Measurements from ENCODE around the gene MARK1.

MARK1 gene

GRCh38 chr1:220527908-220528678 is at the start of gene MARK1:
Gene MARK1, plus strand, starts transcription at chr1:220528136. Its CDS starts 687 bp downstream, at chr1:220528823.
- DNase-seq, result peak; percentile 1

- no peak for DNase-seq
Observed at GRCh38 chr1:220483700-220484099, 44.2 kb upstream of the MARK1 start.

- DNase-seq, result no peak
Observed at GRCh38 chr1:220484135-220484534, 43.8 kb upstream of the MARK1 start.

- no peak for DNase-seq
Observed at GRCh38 chr1:220485131-220485530, 42.8 kb upstream of the MARK1 start.

- no peak for DNase-seq
Observed at GRCh38 chr1:220485791-220486190, 42.1 kb upstream of the MARK1 start.

GRCh38 chr1:220487297-220487820 is 40.6 kb upstream of the MARK1 start:
- peak; percentile 57 for DNase-seq

GRCh38 chr1:220491891-220492290 is 36.0 kb upstream of the MARK1 start:
- no peak for DNase-seq

GRCh38 chr1:220497220-220497947 is 30.6 kb upstream of the MARK1 start:
- no peak for DNase-seq

GRCh38 chr1:220498188-220498587 is 29.7 kb upstream of the MARK1 start:
- no peak for DNase-seq

GRCh38 chr1:220500372-220500771 is 27.6 kb upstream of the MARK1 start:
- DNase-seq, result no peak

- no peak for DNase-seq
Observed at GRCh38 chr1:220504329-220504728, 23.6 kb upstream of the MARK1 start.

- no peak for DNase-seq
Observed at GRCh38 chr1:220507085-220507484, 20.9 kb upstream of the MARK1 start.

- no peak for DNase-seq
Observed at GRCh38 chr1:220511179-220511578, 16.8 kb upstream of the MARK1 start.

GRCh38 chr1:220511785-220512184 is 16.2 kb upstream of the MARK1 start:
- no peak for DNase-seq

GRCh38 chr1:220513834-220514233 is 14.1 kb upstream of the MARK1 start:
- no peak for DNase-seq

GRCh38 chr1:220514256-220514655 is 13.7 kb upstream of the MARK1 start:
- DNase-seq, result no peak

GRCh38 chr1:220516014-220516721 is 11.8 kb upstream of the MARK1 start:
- no peak for DNase-seq

- no peak for DNase-seq
Observed at GRCh38 chr1:220516722-220517042, 11.3 kb upstream of the MARK1 start.

GRCh38 chr1:220521778-220522177 is 6.2 kb upstream of the MARK1 start:
- no peak for DNase-seq

- DNase-seq, result no peak
Observed at GRCh38 chr1:220526294-220526693, 1.6 kb upstream of the MARK1 start.

GRCh38 chr1:220527279-220527907 is 543 bp upstream of the MARK1 start:
- no peak for DNase-seq

GRCh38 chr1:220528679-220529501 is 954 bp downstream of the MARK1 start:
- peak; percentile 1 for DNase-seq

Data from stimulated activated CD4-positive, alpha-beta T cell treated with anti-CD3 and anti-CD28 coated beads, Interleukin-1b, Interleukin-23, amount 100 ng/mL, for 48 hours (primary cell).